Mesenchymal stem cell (in vitro differentiated cells and primary cell): Measurements from ENCODE around the gene TSPAN4.
A peak's percentile ranks its signal among the peaks of the same experiment; 100 is the strongest.

Experiments
- DNase-seq: peaks from one replicate; pipeline ENCODE4 v3.0.0-alpha.2; 2013
- H2AFZ ChIP-seq: one replicate; pipeline ENCODE4 v1.6.1; 2013; ENCODE audit warnings: low read depth, mild to moderate bottlenecking, control low read depth, inconsistent platforms, low read length, moderate library complexity
- H2AK5ac ChIP-seq: 2 replicates; pipeline ENCODE4 v1.6.1; 2013; ENCODE audit warnings: low read length, moderate library complexity, mild to moderate bottlenecking, inconsistent platforms; ENCODE audit not compliant: severe bottlenecking
- H2BK120ac ChIP-seq: one replicate; pipeline ENCODE4 v1.6.1; 2013; ENCODE audit warnings: low read depth, mild to moderate bottlenecking, inconsistent platforms, low read length, moderate library complexity
- H2BK12ac ChIP-seq, 2 experiments: one replicate each; pipeline ENCODE4 v1.6.1; 2013; ENCODE audit warnings: inconsistent platforms in 2 of 2, low read length in 2 of 2, mild to moderate bottlenecking in 2 of 2, moderate library complexity in 2 of 2, control low read depth in 1 of 2
- H2BK15ac ChIP-seq: one replicate; pipeline ENCODE4 v1.6.1; 2013; ENCODE audit warnings: mild to moderate bottlenecking, low read depth, inconsistent platforms; ENCODE audit not compliant: poor library complexity, severe bottlenecking
- H2BK5ac ChIP-seq: 2 replicates; pipeline ENCODE4 v1.6.1; 2013; ENCODE audit warnings: low read depth, mild to moderate bottlenecking, low read length, control low read depth, inconsistent platforms; ENCODE audit not compliant: poor library complexity, severe bottlenecking
- H3K14ac ChIP-seq, 2 experiments: one replicate each; pipeline ENCODE4 v1.6.1; 2013; ENCODE audit warnings: inconsistent platforms in 2 of 2, low read length in 2 of 2, control low read depth in 1 of 2, mild to moderate bottlenecking in 1 of 2, moderate library complexity in 1 of 2
- H3K18ac ChIP-seq, 2 experiments: one replicate each; pipeline ENCODE4 v1.6.1; 2013; ENCODE audit warnings: inconsistent platforms in 2 of 2, low read length in 2 of 2, control low read depth in 1 of 2, low read depth in 1 of 2, mild to moderate bottlenecking in 1 of 2
- H3K23ac ChIP-seq, 2 experiments: one replicate each; pipeline ENCODE4 v1.6.1; 2013; ENCODE audit warnings: inconsistent platforms in 2 of 2, low read length in 2 of 2, mild to moderate bottlenecking in 2 of 2, moderate library complexity in 2 of 2, control low read depth in 1 of 2
- H3K27ac ChIP-seq: 2 replicates; pipeline ENCODE4 v1.5.1; 2013; ENCODE audit warnings: mild to moderate bottlenecking, moderate library complexity, low read length, control low read depth, inconsistent platforms; ENCODE audit not compliant: poor library complexity, severe bottlenecking
- H3K27me3 ChIP-seq, 2 experiments: 2 replicates each; pipeline versions ENCODE4 v1.6.1 to v1.7.0; 2013; ENCODE audit warnings: low read length in 2 of 2, mild to moderate bottlenecking in 2 of 2, moderate library complexity in 2 of 2, control low read depth in 1 of 2, inconsistent platforms in 1 of 2; ENCODE audit not compliant: control insufficient read depth in 1 of 2, insufficient read depth in 1 of 2
- H3K36me3 ChIP-seq, 2 experiments: 2 replicates each; pipeline versions ENCODE4 v1.6.1 to v1.7.0; 2013; ENCODE audit warnings: low read length in 2 of 2, control low read depth in 1 of 2, inconsistent platforms in 1 of 2, low read depth in 1 of 2, mild to moderate bottlenecking in 1 of 2; ENCODE audit not compliant: insufficient read depth in 2 of 2, control insufficient read depth in 1 of 2
- H3K4ac ChIP-seq, 2 experiments: one replicate each; pipeline ENCODE4 v1.6.1; 2013; ENCODE audit warnings: inconsistent platforms in 2 of 2, low read length in 2 of 2, mild to moderate bottlenecking in 2 of 2, moderate library complexity in 2 of 2, control low read depth in 1 of 2, low read depth in 1 of 2
- H3K4me1 ChIP-seq: 2 replicates; pipeline ENCODE4 v1.6.1; 2013; ENCODE audit warnings: low read depth, low read length, control low read depth; ENCODE audit not compliant: control insufficient read depth, insufficient read depth
- H3K4me2 ChIP-seq: 2 replicates; pipeline ENCODE4 v1.6.1; 2013; ENCODE audit warnings: low read length, mild to moderate bottlenecking, inconsistent platforms; ENCODE audit not compliant: poor library complexity, severe bottlenecking
- H3K4me3 ChIP-seq, 2 experiments: 2 replicates each; pipeline versions ENCODE4 v1.5.1 to v1.7.0; 2013; ENCODE audit warnings: low read length in 2 of 2, mild to moderate bottlenecking in 2 of 2, control low read depth in 1 of 2, low read depth in 1 of 2; ENCODE audit not compliant: insufficient read depth in 1 of 2
- H3K79me1 ChIP-seq: replicated peaks from 2 replicates; pipeline ENCODE4 v1.6.1; 2013; ENCODE audit warnings: mild to moderate bottlenecking, control low read depth, low read length, inconsistent platforms; ENCODE audit not compliant: poor library complexity, severe bottlenecking
- H3K9ac ChIP-seq: 2 replicates; pipeline ENCODE4 v1.7.0; 2013; ENCODE audit warnings: mild to moderate bottlenecking, low read length, moderate library complexity
- H3K9me3 ChIP-seq: 2 replicates; pipeline ENCODE4 v1.7.0; 2013; ENCODE audit warnings: mild to moderate bottlenecking, low read length; ENCODE audit not compliant: control insufficient read depth
- H4K8ac ChIP-seq: one replicate; pipeline ENCODE4 v1.6.1; 2013; ENCODE audit warnings: inconsistent platforms, mild to moderate bottlenecking, low read length, moderate library complexity
- H4K91ac ChIP-seq: one replicate; pipeline ENCODE4 v1.6.1; 2013; ENCODE audit warnings: mild to moderate bottlenecking, low read length, inconsistent platforms
- WGBS: methylation state at CpG from one replicate; pipeline ENCODE4 v1.1.7; 2013; ENCODE audit warnings: mixed read lengths; 5-methylcytosine and 5-hydroxymethylcytosine counted together

TSPAN4 gene

GRCh38 chr11:800473-800872 is 42.2 kb upstream of the TSPAN4 start:
- H3K27ac ChIP-seq = no peak overlapping the region

DNA sequence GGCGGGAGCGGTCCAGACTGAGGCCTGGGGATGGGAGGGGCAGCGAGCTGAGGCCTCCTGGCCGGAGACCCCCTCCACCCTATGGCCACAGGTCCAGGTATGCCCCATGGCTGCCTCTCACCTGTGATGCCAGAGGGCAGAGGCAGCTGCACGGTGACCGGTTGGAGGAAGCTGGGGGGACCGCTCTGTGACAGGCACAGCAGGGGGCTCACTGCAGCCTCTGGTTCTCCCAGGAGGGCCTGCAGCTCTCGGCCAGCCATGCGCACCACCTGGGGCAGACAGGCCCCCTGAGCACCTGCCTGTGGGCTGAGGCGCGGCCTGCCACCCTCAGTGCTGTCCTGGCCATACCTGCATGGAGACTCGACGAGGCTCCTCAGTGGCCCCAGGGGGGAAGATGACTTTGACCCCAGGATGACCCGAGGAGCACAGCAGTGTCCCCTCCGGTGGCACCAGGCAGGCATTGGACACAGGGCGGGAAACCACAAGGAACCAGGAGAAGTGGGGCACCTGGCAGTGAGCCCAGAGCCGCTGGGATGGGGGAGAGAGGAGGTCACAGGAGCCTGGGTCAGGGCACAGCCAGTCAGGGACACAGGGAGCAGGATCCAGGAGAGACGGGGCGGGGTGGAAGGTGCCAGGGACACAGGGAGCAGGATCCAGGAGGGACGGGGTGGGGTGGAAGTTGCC is 41.4 kb upstream of the TSPAN4 start:
- Histone ChIP-seq H3K4me3 (no peak overlapping the region), H3K79me1 (peaks cover 33% of the 10 kb centered on the region), H2BK12ac (no peak overlapping the region), H3K14ac (no peak overlapping the region), H4K91ac (no peak overlapping the region), H4K8ac (no peak overlapping the region), H3K4ac (no peak overlapping the region), H3K36me3 (peaks cover 48 to 54% of the 10 kb centered on the region in 2 experiments), H2BK5ac (no peak overlapping the region), H2BK120ac (no peak overlapping the region), H3K23ac (no peak overlapping the region), H3K27ac (no peak overlapping the region), H2BK15ac (no peak overlapping the region), H2AFZ (no peak overlapping the region), H3K18ac (no peak overlapping the region), H3K9me3 (no peaks in the 10 kb centered on the region), H3K9ac (no peak overlapping the region), H3K4me2 (no peak overlapping the region), H2AK5ac (no peak overlapping the region), H3K4me1 (peaks cover 35% of the 10 kb centered on the region), H3K27me3 (no peaks in the 10 kb centered on the region)
- no peak for DNase-seq
- 96% methylated on average over 20 of the region's 20 CpGs for WGBS

More at GRCh38 chr11:800473-800872, 42.2 kb upstream of the TSPAN4 start:
- Histone ChIP-seq H2BK5ac (no peak overlapping the region), H2BK120ac (no peak overlapping the region), H3K9ac (no peak overlapping the region), H3K23ac (no peak overlapping the region), H3K36me3 (peaks cover 48 to 54% of the 10 kb centered on the region in 2 experiments), H2AK5ac (no peak overlapping the region), H3K4me3 (no peak overlapping the region), H3K9me3 (no peaks in the 10 kb centered on the region), H4K8ac (no peak overlapping the region), H3K27me3 (no peaks in the 10 kb centered on the region), H3K4me1 (peaks cover 40% of the 10 kb centered on the region), H2BK15ac (no peak overlapping the region), H3K4ac (no peak overlapping the region), H3K79me1 (peaks cover 33% of the 10 kb centered on the region), H3K18ac (no peak overlapping the region), H3K14ac (no peak overlapping the region), H2BK12ac (no peak overlapping the region), H2AFZ (no peak overlapping the region), H3K4me2 (no peak overlapping the region), H4K91ac (no peak overlapping the region)
- no peak for DNase-seq
- 95% methylated on average over 30 of the region's 30 CpGs for WGBS

DNA sequence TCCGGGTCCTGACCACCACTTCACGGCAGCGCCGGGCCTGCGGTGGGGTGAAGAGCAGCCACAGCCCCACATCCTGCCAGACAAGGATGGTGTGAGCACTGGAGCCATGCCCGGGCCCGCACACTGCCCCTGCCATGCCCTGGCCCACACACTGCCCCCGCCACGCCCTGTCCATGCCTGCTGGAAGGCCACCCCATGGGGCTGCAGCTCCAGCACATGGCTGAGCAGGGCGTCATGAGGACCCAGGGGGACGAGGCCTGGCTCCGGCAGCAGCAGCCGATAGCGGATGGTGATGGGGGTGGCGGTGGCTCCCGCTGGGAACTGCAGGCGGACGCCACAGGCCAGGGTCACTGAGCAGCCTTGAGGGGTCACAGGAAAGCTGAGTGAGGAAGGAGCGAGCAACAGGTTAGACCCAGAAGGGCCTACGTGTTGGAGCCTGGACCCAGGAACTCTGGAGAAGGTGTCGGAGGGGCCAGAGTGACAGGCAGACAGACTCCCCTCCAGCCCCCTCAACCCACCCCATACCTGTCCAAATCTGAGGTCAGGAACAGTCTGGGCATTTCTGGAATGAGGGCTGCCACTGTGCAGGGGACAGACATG is 40.5 kb upstream of the TSPAN4 start:
- peaks cover 48 to 54% of the 10 kb centered on the region in 2 experiments for H3K36me3 ChIP-seq
- H3K4me2 ChIP-seq = no peak overlapping the region
- H2AFZ ChIP-seq = no peak overlapping the region
- 96% methylated on average over 20 of the region's 21 CpGs for WGBS
- H3K4me3 ChIP-seq = no peak overlapping the region
- H3K27ac ChIP-seq = no peak overlapping the region
- H3K9ac ChIP-seq = no peak overlapping the region
- DNase-seq = no peak
- H3K79me1 ChIP-seq = peaks cover 33% of the 10 kb centered on the region
- no peak overlapping the region for H2BK15ac ChIP-seq
- no peak overlapping the region for H2BK5ac ChIP-seq
- no peak overlapping the region for H2BK12ac ChIP-seq
- no peak overlapping the region for H3K14ac ChIP-seq
- H3K27me3 ChIP-seq = no peaks in the 10 kb centered on the region
- H3K4ac ChIP-seq = no peak overlapping the region
- no peaks in the 10 kb centered on the region for H3K9me3 ChIP-seq
- H3K4me1 ChIP-seq = peaks cover 27% of the 10 kb centered on the region
- H2BK120ac ChIP-seq = no peak overlapping the region
- no peak overlapping the region for H4K8ac ChIP-seq
- H4K91ac ChIP-seq = peak overlapping the region; percentile 4
- no peak overlapping the region for H3K18ac ChIP-seq
- H3K23ac ChIP-seq = no peak overlapping the region
- no peak overlapping the region for H2AK5ac ChIP-seq

DNA sequence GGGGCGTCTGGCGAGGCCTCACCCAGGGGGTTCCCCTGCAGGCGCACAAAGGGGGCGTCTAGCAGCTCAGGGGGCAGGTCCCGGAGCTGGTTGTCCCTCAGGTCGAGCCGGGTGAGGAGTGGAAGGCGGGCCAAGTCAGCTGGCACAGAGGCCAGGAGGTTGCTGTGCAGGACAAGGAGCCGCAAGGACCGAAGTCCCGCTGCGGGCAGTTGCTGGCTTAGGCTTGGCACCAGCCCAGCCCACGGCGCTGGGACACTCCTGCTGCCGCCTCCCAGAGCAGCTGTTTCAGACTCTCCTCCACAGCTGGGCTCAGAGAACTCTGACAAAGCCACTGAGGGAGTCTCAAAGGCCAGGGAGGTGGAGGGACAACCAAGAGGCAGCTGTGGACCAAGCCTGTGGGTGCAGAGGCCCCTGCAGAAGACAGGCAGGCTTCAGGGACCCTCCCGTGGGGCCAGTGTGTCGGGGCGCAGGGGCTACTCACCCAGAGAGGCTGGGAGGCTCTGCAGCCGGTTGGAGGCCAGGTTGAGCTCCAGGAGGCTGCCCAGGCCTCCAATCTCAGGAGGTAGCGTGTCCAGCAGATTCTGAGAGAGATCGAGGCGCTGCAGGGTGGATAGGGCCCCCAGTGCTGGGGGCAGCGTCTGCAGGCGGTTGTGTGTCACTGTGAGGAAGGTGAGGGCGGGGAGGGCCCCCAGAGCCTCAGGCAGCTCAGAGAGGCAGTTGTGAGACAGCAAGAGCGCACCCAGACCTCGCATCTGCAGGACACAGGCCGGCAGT is 39.8 kb upstream of the TSPAN4 start:
- peaks cover 48 to 54% of the 10 kb centered on the region in 2 experiments for H3K36me3 ChIP-seq
- H3K18ac ChIP-seq = no peak overlapping the region
- WGBS = 96% methylated on average over 28 of the region's 28 CpGs
- no peak overlapping the region for H3K14ac ChIP-seq
- peaks cover 27% of the 10 kb centered on the region for H3K4me1 ChIP-seq
- H2BK120ac ChIP-seq = no peak overlapping the region
- H2AFZ ChIP-seq = no peak overlapping the region
- H3K27me3 ChIP-seq = no peaks in the 10 kb centered on the region
- H2AK5ac ChIP-seq = no peak overlapping the region
- no peak for DNase-seq
- peak overlapping the region in 1 of 2 experiments; percentile 84 for H3K23ac ChIP-seq
- H3K4me2 ChIP-seq = no peak overlapping the region
- H3K9me3 ChIP-seq = no peaks in the 10 kb centered on the region
- H2BK5ac ChIP-seq = no peak overlapping the region
- peak overlapping the region in 1 of 2 experiments; percentile 91 for H3K4me3 ChIP-seq
- H3K79me1 ChIP-seq = peaks cover 33% of the 10 kb centered on the region
- H4K91ac ChIP-seq = peak overlapping the region; percentile 65
- H4K8ac ChIP-seq = no peak overlapping the region
- H3K9ac ChIP-seq = peak overlapping the region; percentile 88
- H3K27ac ChIP-seq = no peak overlapping the region
- peak overlapping the region in 1 of 2 experiments; percentile 32 for H2BK12ac ChIP-seq
- H2BK15ac ChIP-seq = no peak overlapping the region
- no peak overlapping the region for H3K4ac ChIP-seq
